HEK293 (cell line): ENCODE data around the gene FHAD1.
A peak's percentile ranks its signal among the peaks of the same experiment; 100 is the strongest.

Experiments
- AEBP2 ChIP-seq: fragments of 450-650 bp; formaldehyde crosslinking; IDR thresholded peaks from 2 replicates; pipeline ENCODE4 v1.5.1; 2016; ENCODE audit warnings: missing biosample characterization, missing genetic modification characterization, borderline replicate concordance
- EGR2 ChIP-seq: fragments of 450-650 bp; formaldehyde crosslinking; IDR thresholded peaks from 2 replicates; pipeline ENCODE4 v1.5.1; 2016; ENCODE audit warnings: low read depth, missing biosample characterization, missing genetic modification characterization
- GFI1B ChIP-seq: fragments of 450-650 bp; formaldehyde crosslinking; IDR thresholded peaks from 2 replicates; pipeline ENCODE4 v1.5.1; 2016; ENCODE audit warnings: missing biosample characterization, missing genetic modification characterization
- GLIS2 ChIP-seq: fragments of 450-650 bp; formaldehyde crosslinking; IDR thresholded peaks from 2 replicates; pipeline ENCODE4 v1.5.1; 2016; ENCODE audit warnings: missing biosample characterization, missing genetic modification characterization
- KLF10 ChIP-seq: fragments of 450-650 bp; IDR thresholded peaks from 2 replicates; pipeline ENCODE4 v1.5.1; 2018; ENCODE audit warnings: missing biosample characterization, mild to moderate bottlenecking, missing genetic modification characterization
- KLF9 ChIP-seq: fragments of 450-650 bp; formaldehyde crosslinking; IDR thresholded peaks from 2 replicates; pipeline ENCODE4 v1.5.1; 2016; ENCODE audit warnings: missing biosample characterization, missing genetic modification characterization, low read depth
- PATZ1 ChIP-seq: fragments of 450-650 bp; formaldehyde crosslinking; IDR thresholded peaks from 2 replicates; pipeline ENCODE4 v1.5.1; 2016; ENCODE audit warnings: missing biosample characterization, missing genetic modification characterization
- PRDM10 ChIP-seq: fragments of 450-650 bp; formaldehyde crosslinking; IDR thresholded peaks from 2 replicates; pipeline ENCODE4 v1.5.1; 2016; ENCODE audit warnings: missing biosample characterization, missing genetic modification characterization
- SP2 ChIP-seq: fragments of 450-650 bp; formaldehyde crosslinking; IDR thresholded peaks from 2 replicates; pipeline ENCODE4 v1.5.1; 2016; ENCODE audit warnings: missing biosample characterization, missing genetic modification characterization
- SP7 ChIP-seq: fragments of 450-650 bp; formaldehyde crosslinking; IDR thresholded peaks from 2 replicates; pipeline ENCODE4 v1.5.1; 2016; ENCODE audit warnings: missing biosample characterization, missing genetic modification characterization
- TSHZ1 ChIP-seq: fragments of 450-650 bp; formaldehyde crosslinking; IDR thresholded peaks from 2 replicates; pipeline ENCODE4 v1.5.1; 2016; ENCODE audit warnings: missing biosample characterization, missing genetic modification characterization, borderline replicate concordance
- YY1 ChIP-seq: fragments of 450-650 bp; formaldehyde crosslinking; IDR thresholded peaks from 2 replicates; pipeline ENCODE4 v1.5.1; 2018; ENCODE audit warnings: missing biosample characterization, missing genetic modification characterization
- ZBTB1 ChIP-seq: fragments of 450-650 bp; formaldehyde crosslinking; IDR thresholded peaks from 2 replicates; pipeline ENCODE4 v1.5.1; 2016; ENCODE audit warnings: missing biosample characterization, missing genetic modification characterization
- ZBTB26 ChIP-seq: fragments of 450-650 bp; formaldehyde crosslinking; optimal IDR thresholded peaks from 2 replicates; pipeline ENCODE3; 2016; ENCODE audit warnings: missing biosample characterization, mild to moderate bottlenecking, missing genetic modification characterization
- ZEB2 ChIP-seq: fragments of 450-650 bp; formaldehyde crosslinking; IDR thresholded peaks from 2 replicates; pipeline ENCODE4 v1.5.1; 2016; ENCODE audit warnings: missing biosample characterization, missing genetic modification characterization
- ZNF146 ChIP-seq: fragments of 450-650 bp; formaldehyde crosslinking; IDR thresholded peaks from 2 replicates; pipeline ENCODE4 v1.5.1; 2016; ENCODE audit warnings: missing biosample characterization, missing genetic modification characterization
- ZNF155 ChIP-seq: fragments of 450-650 bp; formaldehyde crosslinking; IDR thresholded peaks from 2 replicates; pipeline ENCODE4 v1.5.1; 2016; ENCODE audit warnings: missing biosample characterization, missing genetic modification characterization
- ZNF24 ChIP-seq: fragments of 450-650 bp; formaldehyde crosslinking; IDR thresholded peaks from 2 replicates; pipeline ENCODE4 v1.5.1; 2016; ENCODE audit warnings: missing biosample characterization, missing genetic modification characterization
- ZNF292 ChIP-seq: fragments of 450-650 bp; formaldehyde crosslinking; IDR thresholded peaks from 2 replicates; pipeline ENCODE4 v1.5.1; 2016; ENCODE audit warnings: low read depth, missing biosample characterization, missing genetic modification characterization, borderline replicate concordance
- ZNF341 ChIP-seq: fragments of 450-650 bp; formaldehyde crosslinking; IDR thresholded peaks from 2 replicates; pipeline ENCODE4; 2016; ENCODE audit warnings: low read depth, missing biosample characterization, missing genetic modification characterization
- ZNF521 ChIP-seq: fragments of 450-650 bp; formaldehyde crosslinking; IDR thresholded peaks from 2 replicates; pipeline ENCODE4 v1.5.1; 2017; ENCODE audit warnings: missing biosample characterization, mild to moderate bottlenecking, missing genetic modification characterization
- ZNF580 ChIP-seq: fragments of 450-650 bp; formaldehyde crosslinking; IDR thresholded peaks from 2 replicates; pipeline ENCODE4 v1.5.1; 2016; ENCODE audit warnings: missing biosample characterization, missing genetic modification characterization
- ZNF600 ChIP-seq: fragments of 450-650 bp; formaldehyde crosslinking; IDR thresholded peaks from 2 replicates; pipeline ENCODE4 v1.5.1; 2016; ENCODE audit warnings: missing biosample characterization, missing genetic modification characterization
- ZNF626 ChIP-seq: fragments of 450-650 bp; sonication (Bioruptor Pico); formaldehyde crosslinking; IDR thresholded peaks from 2 replicates; pipeline ENCODE4 v1.5.1; 2018; ENCODE audit warnings: missing biosample characterization, missing genetic modification characterization, inconsistent platforms
- ZNF658 ChIP-seq: fragments of 450-650 bp; formaldehyde crosslinking; IDR thresholded peaks from 2 replicates; pipeline ENCODE4; 2016; ENCODE audit warnings: missing biosample characterization, missing genetic modification characterization
- ZNF664 ChIP-seq: fragments of 450-650 bp; formaldehyde crosslinking; IDR thresholded peaks from 2 replicates; pipeline ENCODE4 v1.5.1; 2016; ENCODE audit warnings: missing biosample characterization, missing genetic modification characterization
- ZNF792 ChIP-seq: fragments of 450-650 bp; formaldehyde crosslinking; IDR thresholded peaks from 2 replicates; pipeline ENCODE4 v1.5.1; 2016; ENCODE audit warnings: missing biosample characterization, missing genetic modification characterization
- ZSCAN23 ChIP-seq: fragments of 450-650 bp; formaldehyde crosslinking; IDR thresholded peaks from 2 replicates; pipeline ENCODE4 v1.5.1; 2016; ENCODE audit warnings: missing biosample characterization, missing genetic modification characterization

The FHAD1 gene

GRCh38 chr1:15409388-15410222, 162.6 kb downstream of the FHAD1 start, which contains the start of gene EFHD2 (continued):
- TF ChIP-seq ZBTB26 (peak; percentile 72), ZNF580 (no peak), ZNF146 (tag by site-specific recombination) (no peak), SP7 (tag by site-specific recombination) (no peak; the same call in none of the 2 replicates), ZNF600 (tag by site-specific recombination) (no peak), ZBTB1 (tag by site-specific recombination) (no peak), ZNF292 (tag by site-specific recombination) (no peak), TSHZ1 (tag by site-specific recombination) (no peak), PATZ1 (tag by site-specific recombination) (peak; percentile 95), GFI1B (tag by site-specific recombination) (no peak), ZNF658 (tag by site-specific recombination) (no peak), ZNF792 (tag by site-specific recombination) (no peak), YY1 (no peak), ZEB2 (tag by site-specific recombination) (0 out of 2 replicates have a peak, but pooled peaks have one; percentile 18), ZSCAN23 (tag by site-specific recombination) (no peak), ZNF341 (tag by site-specific recombination) (peak; percentile 56), SP2 (peak; percentile 67), ZNF664 (tag by site-specific recombination) (no peak), GLIS2 (tag by site-specific recombination) (peak; percentile 98), ZNF521 (tag by site-specific recombination) (no peak), PRDM10 (peak; percentile 76), AEBP2 (tag by site-specific recombination) (no peak), EGR2 (tag by site-specific recombination) (peak; percentile 26; the same call in 1 of the 2 replicates), ZNF155 (tag by site-specific recombination) (no peak), KLF10 (peak; percentile 77), KLF9 (tag by site-specific recombination) (peak; percentile 90), ZNF626 (tag by site-specific recombination) (no peak), ZNF24 (no peak)
